GM18867 (cell line): ENCODE measurements around the gene FRMD1.

Experiments
- ATAC-seq: cut with Tn5 transposase; IDR thresholded peaks from one replicate; pipeline ENCODE4 v1.9.1; 2021; ENCODE audit warnings: mild to moderate bottlenecking, moderate library complexity; ENCODE audit not compliant: unreplicated experiment

The FRMD1 gene

GRCh38 chr6:168045706-168046620, 33.0 kb downstream of the FRMD1 start:
- ATAC-seq: no peak

DNA sequence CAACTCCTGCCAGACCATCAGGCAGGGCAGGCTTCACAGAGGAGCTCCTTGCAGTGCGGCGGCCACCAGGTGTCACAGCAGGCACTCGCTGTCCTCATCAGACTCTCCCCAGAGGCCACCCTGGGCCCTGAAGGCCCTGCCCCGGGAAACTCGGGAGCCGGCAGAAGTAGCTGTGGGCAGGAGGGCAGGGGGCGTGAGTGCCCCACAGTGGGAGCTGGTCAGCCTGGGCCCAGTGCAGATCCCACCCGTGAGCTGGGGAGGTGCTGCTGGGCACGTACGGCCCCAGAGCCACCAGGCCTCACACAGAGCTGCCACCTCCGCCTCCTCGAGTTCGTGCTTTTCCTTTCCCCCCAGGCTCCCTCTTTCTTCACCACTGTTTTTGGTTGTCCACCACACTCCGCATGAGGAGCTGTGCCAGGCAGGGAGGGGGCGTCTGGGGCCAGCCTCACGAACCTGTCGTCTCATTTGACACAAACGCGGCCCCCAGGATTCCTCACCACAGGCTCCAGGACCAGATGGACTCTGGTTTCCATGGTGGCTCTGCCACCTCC, 33.8 kb downstream of the FRMD1 start:
- ATAC-seq: no peak

DNA sequence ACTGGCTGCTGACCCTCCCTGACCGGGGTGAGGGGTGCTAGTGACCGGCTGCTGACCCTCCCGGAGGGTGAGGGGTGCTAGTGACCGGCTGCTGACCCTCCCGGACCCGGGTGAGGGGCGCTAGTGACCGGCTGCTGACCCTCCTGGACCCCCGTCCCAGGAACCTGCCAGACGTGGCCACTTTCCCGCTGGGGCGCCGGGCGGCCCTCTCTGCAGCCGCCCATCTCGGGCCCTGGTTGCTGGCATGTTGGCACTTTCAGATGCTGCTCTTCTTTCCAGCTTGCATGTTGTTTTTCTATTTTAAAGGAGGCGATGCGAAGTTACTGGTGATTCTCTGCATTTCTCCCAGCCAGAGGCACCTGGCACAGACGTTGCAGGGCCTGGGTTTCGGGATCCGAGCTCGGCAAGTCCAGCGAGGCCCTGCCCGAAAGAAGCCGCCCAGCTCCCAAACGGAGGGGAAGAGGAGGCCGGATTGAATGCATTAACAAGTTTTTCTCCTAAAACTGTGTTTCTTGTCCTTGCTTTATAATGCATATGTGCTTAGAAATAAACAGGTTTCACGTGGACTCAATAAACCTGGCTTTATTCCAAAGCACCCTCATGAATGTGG, 34.4 kb downstream of the FRMD1 start:
- no peak for ATAC-seq

DNA sequence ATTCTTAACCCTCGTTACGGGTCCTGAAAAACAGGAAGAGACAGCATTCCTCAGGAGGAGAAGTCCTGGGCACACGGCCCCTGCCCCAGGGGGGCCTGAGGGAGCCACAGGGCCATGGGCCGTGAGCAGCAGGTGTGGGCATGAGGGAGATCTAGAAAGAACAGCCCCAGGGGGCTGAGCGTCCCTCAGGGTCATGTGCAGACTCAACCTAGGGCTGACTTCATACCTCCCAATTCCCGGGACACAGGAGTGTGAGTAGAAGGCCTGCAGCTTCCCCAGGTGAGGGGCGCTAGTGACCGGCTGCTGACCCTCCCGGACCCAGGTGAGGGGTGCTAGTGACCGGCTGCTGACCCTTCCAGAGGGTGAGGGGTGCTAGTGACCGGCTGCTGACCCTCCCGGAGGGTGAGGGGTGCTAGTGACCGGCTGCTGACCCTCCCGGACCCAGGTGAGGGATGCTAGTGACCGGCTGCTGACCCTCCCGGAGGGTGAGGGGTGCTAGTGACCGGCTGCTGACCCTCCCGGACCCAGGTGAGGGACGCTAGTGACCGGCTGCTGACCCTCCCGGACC, 35.1 kb downstream of the FRMD1 start:
- ATAC-seq: no peak

DNA sequence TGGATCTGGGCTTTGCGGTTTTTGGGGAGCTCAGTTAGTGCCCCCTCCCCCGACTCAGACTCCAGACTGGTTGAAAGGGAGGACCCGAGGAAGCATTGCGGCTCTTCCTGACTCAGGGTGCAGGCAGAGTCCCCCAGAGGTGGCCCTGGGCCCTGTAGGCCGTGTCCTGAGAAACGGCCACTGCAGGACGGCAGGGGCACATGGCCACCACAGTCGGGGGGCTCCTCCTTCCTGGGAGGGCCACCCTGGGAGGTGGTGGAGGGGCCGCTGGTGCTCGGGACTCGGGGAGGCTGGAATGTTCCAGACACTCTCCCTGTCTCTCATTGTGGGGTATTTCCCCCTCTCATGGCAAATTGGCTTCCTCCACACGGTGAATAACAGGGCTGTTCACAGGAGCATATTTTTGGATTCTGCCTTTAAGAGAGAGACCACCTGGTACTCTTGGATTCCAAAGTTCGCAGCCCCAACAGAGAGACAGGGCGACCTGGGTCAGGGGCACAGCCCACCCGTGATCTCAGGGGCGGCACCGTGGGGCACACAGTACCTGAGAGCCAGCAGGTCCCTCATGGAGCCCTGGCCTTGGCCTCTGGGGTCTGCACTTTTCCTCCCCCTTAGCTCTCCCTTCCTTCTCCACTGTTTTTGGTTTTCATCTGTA, 35.7 kb downstream of the FRMD1 start:
- ATAC-seq: no peak

GRCh38 chr6:168042426-168043192, 36.4 kb downstream of the FRMD1 start:
- no peak for ATAC-seq

GRCh38 chr6:168041928-168042327, 37.1 kb downstream of the FRMD1 start:
- ATAC-seq: no peak

- no peak for ATAC-seq
Measured at GRCh38 chr6:168040856-168041496, 38.0 kb downstream of the FRMD1 start.

DNA sequence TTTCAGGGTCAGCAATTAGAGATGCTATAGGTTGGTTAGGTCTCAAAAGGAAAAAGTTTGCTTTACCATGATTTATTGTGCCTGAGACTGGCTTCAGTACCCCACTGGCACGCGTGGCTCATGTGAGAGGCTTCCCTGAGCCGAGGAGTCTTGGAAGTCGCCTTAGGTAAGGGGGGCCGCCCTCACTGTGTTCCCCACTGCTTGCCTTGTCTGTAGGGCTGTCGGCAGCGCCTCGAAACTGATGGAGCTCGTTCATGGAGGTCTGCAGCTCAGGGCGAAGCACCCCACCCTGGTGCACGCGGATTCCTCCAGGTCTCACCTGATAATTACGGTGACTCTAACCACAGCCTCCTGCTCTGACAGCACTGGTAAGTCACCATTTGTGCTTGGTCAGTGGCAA, 39.2 kb downstream of the FRMD1 start:
- no peak for ATAC-seq

DNA sequence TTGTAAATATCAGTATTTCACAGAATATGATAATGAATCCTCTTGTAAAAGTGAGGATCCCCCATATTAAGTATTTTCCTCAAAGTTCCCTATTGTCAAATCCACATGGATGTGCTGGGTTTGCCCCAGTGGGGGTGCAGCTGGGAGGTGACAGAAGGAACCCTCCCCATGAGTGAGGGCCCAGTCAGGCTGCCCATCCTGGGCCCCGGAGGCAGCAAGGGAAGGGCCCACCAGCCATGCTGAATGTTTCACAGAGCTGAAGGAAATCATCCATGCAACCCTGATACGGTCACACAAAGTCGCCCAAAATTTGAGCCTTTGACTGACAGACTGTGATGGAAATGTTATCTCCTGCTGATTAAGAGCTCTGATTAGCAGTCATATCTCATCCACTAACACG, 39.7 kb downstream of the FRMD1 start:
- no peak for ATAC-seq

DNA sequence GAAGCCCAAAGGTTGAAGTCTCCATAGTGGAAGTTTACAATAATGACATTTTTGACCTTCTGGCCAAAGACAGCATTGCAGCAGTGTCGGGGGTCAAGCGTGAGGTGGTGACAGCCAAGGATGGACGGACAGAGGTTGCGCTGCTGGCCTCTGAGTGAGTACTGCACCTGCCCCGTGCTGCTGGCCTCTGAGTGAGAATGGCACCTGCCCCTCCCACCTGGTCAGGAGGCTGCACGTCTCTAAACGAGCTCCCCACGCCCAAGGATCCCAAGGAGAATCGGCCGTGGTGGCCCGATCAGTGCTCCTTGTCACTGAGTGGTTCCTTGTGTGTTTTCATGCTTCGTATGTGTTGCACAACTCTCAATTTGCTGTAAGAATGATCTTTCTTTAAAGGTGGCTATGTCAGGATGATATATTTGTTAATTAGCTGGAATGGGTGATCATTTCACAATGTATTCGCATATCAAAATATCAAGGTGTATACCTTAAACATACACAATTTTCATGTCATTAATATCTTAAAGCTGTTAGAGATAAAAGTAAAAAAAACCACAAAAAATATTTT, 40.4 kb downstream of the FRMD1 start:
- no peak for ATAC-seq

GRCh38 chr6:168037856-168038255, 41.2 kb downstream of the FRMD1 start:
- ATAC-seq: no peak

DNA sequence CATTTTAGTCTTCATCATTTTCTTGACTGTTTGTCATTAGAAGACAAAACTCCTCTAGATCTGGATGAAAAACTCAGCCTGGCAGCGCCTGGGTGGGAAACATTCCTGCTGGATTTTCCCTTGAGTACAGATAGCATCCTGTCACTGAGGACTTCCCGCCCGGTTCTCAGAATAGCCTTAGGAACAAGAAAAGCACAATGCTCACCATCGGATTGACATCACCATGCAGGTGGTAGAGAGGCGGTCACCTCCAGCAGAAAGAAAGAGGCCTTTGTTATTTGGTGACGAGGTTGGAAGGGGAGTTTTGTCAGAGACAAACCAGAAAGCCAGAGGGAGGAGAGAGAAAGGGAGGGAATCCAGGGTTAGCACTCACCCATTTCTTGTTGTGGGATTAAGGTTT, 41.8 kb downstream of the FRMD1 start:
- ATAC-seq: no peak

GRCh38 chr6:168035661-168036545, 43.1 kb downstream of the FRMD1 start:
- no peak for ATAC-seq

GRCh38 chr6:168035098-168035660, 43.8 kb downstream of the FRMD1 start:
- no peak for ATAC-seq

DNA sequence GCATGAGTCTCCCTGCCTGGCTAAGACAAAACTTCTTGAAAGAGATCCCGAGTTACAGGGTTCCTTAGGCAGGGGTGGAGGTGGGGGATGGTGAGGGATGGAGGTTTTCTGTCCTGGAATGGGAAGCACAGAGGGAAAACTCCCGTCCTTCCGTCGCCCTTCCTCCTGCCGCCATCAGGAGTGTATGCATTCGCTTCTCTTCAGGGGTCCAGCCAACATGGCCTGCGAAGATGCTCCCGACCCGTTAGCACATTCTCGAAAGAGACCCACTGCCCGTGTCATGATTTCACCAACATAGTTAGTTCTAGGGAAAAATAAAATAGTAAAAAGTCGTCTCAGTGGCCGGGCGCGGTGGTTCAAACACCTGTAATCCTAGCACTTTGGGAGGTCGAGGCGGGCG, 44.5 kb downstream of the FRMD1 start:
- no peak for ATAC-seq

- ATAC-seq: no peak
Measured at GRCh38 chr6:168033791-168034190, 45.2 kb downstream of the FRMD1 start.

DNA sequence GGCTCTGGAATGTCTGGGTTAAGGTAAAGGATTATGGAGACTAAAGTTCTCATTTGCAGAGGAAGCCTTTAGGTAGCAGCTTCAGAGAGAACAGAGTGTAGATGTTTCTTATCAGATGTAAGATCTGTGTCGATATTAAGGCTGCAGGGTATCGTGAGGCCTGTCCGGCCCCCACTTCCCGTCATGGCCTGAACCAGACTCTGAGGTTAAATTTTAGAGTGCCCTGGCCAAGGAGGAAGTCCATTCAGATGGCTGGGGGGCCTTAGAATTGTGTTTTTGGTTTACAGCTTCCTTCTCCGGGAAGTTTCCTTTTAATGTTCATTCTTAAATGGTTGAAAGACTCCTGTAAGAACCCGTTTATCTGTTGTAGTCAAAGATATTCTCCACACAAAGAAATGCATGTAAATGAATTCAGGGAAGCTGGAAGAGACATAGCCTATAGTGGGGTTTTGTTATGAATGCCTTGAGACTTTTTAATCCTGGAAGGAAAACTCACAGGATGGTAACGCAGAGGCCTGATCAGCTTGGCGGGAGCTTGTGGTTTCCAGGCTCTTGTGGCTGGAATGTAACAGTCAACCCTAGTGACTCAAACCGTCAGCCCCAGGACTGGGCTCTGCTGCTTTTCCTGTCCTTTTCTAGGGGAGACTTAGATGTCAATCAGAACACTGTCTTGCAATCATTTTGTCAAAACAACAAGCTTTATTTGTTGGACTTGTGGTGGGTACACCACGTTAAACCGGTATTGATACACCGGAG, 46.8 kb downstream of the FRMD1 start:
- no peak for ATAC-seq
